K562 (cell line): Measurements from ENCODE around the gene USH1G. TPM values are rescaled to one million over a fixed set of nuclear protein-coding genes. Genes with fewer than 3 reads are reported as not detected.

ENCODE experiments used
- ATAC-seq: fragments of 200-7000 bp; cut with Tn5 transposase; 3 replicates; pipeline ENCODE4 v1.9.1; 2020; ENCODE audit warnings: moderate library complexity
- BruUV-seq: library from RNA; stranded (reverse); fragments of 400-500 nt; replicated peaks from 2 replicates; lab custom pipeline; 2021; lab: Mats Ljungman, UMichigan
- CTCF ChIA-PET: fragments of 300-600 bp; formaldehyde crosslinking; extraction: SDS; loops from one replicate; lab custom pipeline; 2021; ENCODE audit warnings: low intra/inter-chr PET ratio; lab: Yijun Ruan, JAX
- POLR2A ChIA-PET: fragments of 300-600, 350-650 bp; sonication (Branson Sonifier 250); formaldehyde crosslinking; extraction: SDS; loops from one replicate; lab custom pipeline; 2021; ENCODE audit warnings: antibody characterized with exemption, inconsistent platforms; lab: Yijun Ruan, JAX
- DNase-seq, 4 experiments: peaks; one replicate each; pipeline versions ENCODE4 v3.0.0 to v3.0.0-alpha.2; 2011 to 2018; ENCODE audit warnings: low spot score in 3 of 4, mixed read lengths in 3 of 4; ENCODE audit errors: extremely low read depth in 1 of 4
- FAIRE-seq: peaks from 2 replicates; lab custom pipeline; 2011; peaks lifted over from hg19 to GRCh38; lab: Jason Lieb, UNC
- H2AFZ ChIP-seq: 2 replicates; pipeline ENCODE4 v1.6.0; 2011; ENCODE audit warnings: low read depth, low read length, control low read depth, inconsistent platforms
- H3K27ac ChIP-seq: fragments of 200-600 bp; 3 replicates; pipeline ENCODE4 v1.8.0; 2011; ENCODE audit warnings: low read depth, mild to moderate bottlenecking, control low read depth, inconsistent platforms, low read length, moderate library complexity, mixed read lengths; ENCODE audit errors: extremely low read depth
- H3K27me3 ChIP-seq, 2 experiments: fragments of 300-600 bp in 1 of 2; 2 replicates in 1 of 2; 3 replicates in 1 of 2; pipeline versions ENCODE4 v1.6.0 to v1.8.0; 2011; ENCODE audit warnings: inconsistent platforms in 2 of 2, low read length in 2 of 2, mild to moderate bottlenecking in 1 of 2, mixed read lengths in 1 of 2, moderate library complexity in 1 of 2; ENCODE audit not compliant: control insufficient read depth in 2 of 2, insufficient read depth in 2 of 2
- H3K36me3 ChIP-seq: fragments of 300-600 bp; 3 replicates; pipeline ENCODE4 v1.8.0; 2011; ENCODE audit warnings: mild to moderate bottlenecking, low read length, inconsistent platforms; ENCODE audit not compliant: control insufficient read depth, insufficient read depth
- H3K4me1 ChIP-seq, 2 experiments: fragments of 200-600 bp in 1 of 2; replicated peaks in 1 of 2; 2 replicates in 1 of 2; 3 replicates in 1 of 2; pipeline versions ENCODE4 v1.5.1 to v1.8.0; 2011; ENCODE audit warnings: inconsistent platforms in 2 of 2, low read length in 2 of 2, mild to moderate bottlenecking in 1 of 2, mixed read lengths in 1 of 2, moderate library complexity in 1 of 2; ENCODE audit not compliant: control insufficient read depth in 2 of 2, insufficient read depth in 2 of 2
- H3K4me2 ChIP-seq: 2 replicates; pipeline ENCODE4 v1.6.1; 2011; ENCODE audit warnings: low read length, control low read depth, inconsistent platforms, mixed read lengths; ENCODE audit not compliant: insufficient read depth
- H3K4me3 ChIP-seq: fragments of 200-600 bp; sonication (generic), shearing (Covaris generic); 2 replicates; pipeline ENCODE4 v1.5.1; 2016; ENCODE audit warnings: control low read depth, inconsistent platforms
- H3K79me2 ChIP-seq: fragments of 200-600 bp; 3 replicates; pipeline ENCODE4 v1.8.0; 2011; ENCODE audit warnings: low read length, inconsistent platforms; ENCODE audit not compliant: control insufficient read depth, insufficient read depth
- H3K9ac ChIP-seq, 2 experiments: 2 replicates each; pipeline versions ENCODE4 v1.6.0 to v1.6.1; 2011; ENCODE audit warnings: low read depth in 2 of 2, low read length in 2 of 2, control low read depth in 1 of 2, inconsistent platforms in 1 of 2, mild to moderate bottlenecking in 1 of 2, mixed read lengths in 1 of 2; ENCODE audit not compliant: insufficient read depth in 1 of 2
- H3K9me1 ChIP-seq: one replicate; pipeline ENCODE4 v1.6.0; 2011; ENCODE audit warnings: inconsistent platforms, mild to moderate bottlenecking, low read length, moderate library complexity; ENCODE audit not compliant: control insufficient read depth, insufficient read depth
- H3K9me3 ChIP-seq: replicated peaks from 2 replicates; pipeline ENCODE4 v1.5.1; 2011; ENCODE audit warnings: low read depth, low read length, inconsistent platforms; ENCODE audit not compliant: control insufficient read depth, insufficient read depth
- H4K20me1 ChIP-seq: replicated peaks from 2 replicates; pipeline ENCODE4 v1.6.1; 2011; ENCODE audit warnings: low read length, inconsistent platforms, mixed read lengths; ENCODE audit not compliant: control insufficient read depth, insufficient read depth
- ATF1 ChIP-seq, 2 experiments: fragments of 450-650 bp in 1 of 2; IDR thresholded peaks; 2 replicates each; pipeline ENCODE4 v1.6.1; 2016; ENCODE audit warnings: missing compliant biosample characterization in 1 of 2, missing genetic modification characterization in 1 of 2
- FOXP1 ChIP-seq: sonication (generic); formaldehyde crosslinking; IDR thresholded peaks from 2 replicates; pipeline ENCODE4 v1.8.0; 2022; ENCODE audit warnings: mild to moderate bottlenecking, missing genetic modification reagents
- MXI1 ChIP-seq: IDR thresholded peaks from 2 replicates; pipeline ENCODE4 v1.6.1; 2011; ENCODE audit warnings: low read depth, mild to moderate bottlenecking, improper control_type of control experiment, low read length
- POLR2A ChIP-seq: fragments of 450-650 bp; conservative IDR thresholded peaks from 2 replicates; pipeline ENCODE4 v1.6.1; 2016
- PPARD ChIP-seq: fragments of 250-450 bp; sonication (Bioruptor Pico); IDR thresholded peaks from 2 replicates; pipeline ENCODE4 v1.8.0; 2022; ENCODE audit warnings: inconsistent platforms, mild to moderate bottlenecking, moderate library complexity
- PTBP1 ChIP-seq: fragments of 200-400 bp; formaldehyde crosslinking; IDR thresholded peaks from 2 replicates; pipeline ENCODE4 v1.6.1; 2017; ENCODE audit warnings: low read depth, low read length
- SRSF1 ChIP-seq: fragments of 200-400 bp; formaldehyde crosslinking; IDR thresholded peaks from 2 replicates; pipeline ENCODE4 v1.6.1; 2017; ENCODE audit warnings: mild to moderate bottlenecking, low read depth, low read length, moderate library complexity
- TEAD1 ChIP-seq, 2 experiments: fragments of 450-650 bp in 1 of 2; sonication (generic) in 1 of 2; formaldehyde crosslinking; IDR thresholded peaks; 2 replicates each; pipeline versions ENCODE4 v1.4.0 to v1.8.0; 2020 to 2022; ENCODE audit warnings: mild to moderate bottlenecking in 2 of 2, missing genetic modification reagents in 1 of 2
- ZNF764 ChIP-seq: fragments of 250-450 bp; sonication (Bioruptor Pico); IDR thresholded peaks from 2 replicates; pipeline ENCODE4 v1.4.0; 2020; ENCODE audit warnings: low read depth, mild to moderate bottlenecking, moderate library complexity
- WGBS: fragments of 100-300 bp; shearing (Covaris generic); methylation state at CpG from one replicate; pipeline ENCODE4 v1.1.6; 2016; ENCODE audit warnings: low coverage, mixed read lengths; ENCODE audit not compliant: insufficient coverage; ENCODE audit errors: missing lambda C conversion rate; 5-methylcytosine and 5-hydroxymethylcytosine counted together
- in situ Hi-C: fragments of 300-500 bp; cut with MboI; formaldehyde crosslinking; loops from 4 replicates; pipeline ENCODE4 v1.15.0; 2018; ENCODE audit warnings: inconsistent platforms, mixed read lengths
- intact Hi-C: fragments of 100-400 bp; cut with micrococcal nuclease; formaldehyde crosslinking; loops from 2 replicates; pipeline ENCODE4 v1.14.2; 2022
- polyA plus RNA-seq, 8 experiments: library from polyadenylated mRNA; depleted of rRNA in 4 of 8; stranded (reverse) in 5 of 8; unstranded in 3 of 8; fragments of >200 nt; fragmentation: Nextera tagmentation in 2 of 8; fragmentation: Illumina TruSeq in 1 of 8; extraction: Ambion mirVana in 2 of 8; extraction: Trizol in 1 of 8; gene quantifications; 2 replicates each; pipeline versions ENCODE4 v1.2.1 to v1.2.3, GENCODE V29; 2011 to 2014; ENCODE audit warnings: inconsistent platforms in 1 of 8, missing spikeins in 1 of 8
- total RNA-seq, 7 experiments: library from RNA; depleted of rRNA in 6 of 7; stranded (reverse); fragments of >200 nt in 6 of 7; fragmentation: Illumina TruSeq in 2 of 7; extraction: Trizol in 2 of 7; gene quantifications; 2 replicates each; pipeline versions ENCODE4 v1.2.1 to v1.2.3, GENCODE V29; 2011 to 2021; ENCODE audit warnings: low replicate concordance in 1 of 7
- TF ChIP-seq, protein P1 (sequence below): fragments of 150-350 bp; IDR thresholded peaks from 2 replicates; pipeline ENCODE4 v1.6.1; 2014; ENCODE audit warnings: low read depth, mild to moderate bottlenecking, low read length, borderline replicate concordance

The USH1G gene
- total and polyA plus RNA-seq, 9 of the 15 experiments (the other 6 are each of a cell fraction or from before 2014, with no cell fraction given): 0.22 to 1.00 (median 0.64) TPM; not detected in 2

- in situ Hi-C loops: no loop called here
- no peak overlapping the region for H3K27ac ChIP-seq
- H2AFZ ChIP-seq: no peak overlapping the region
- H3K4me3 ChIP-seq: no peak overlapping the region
- no peak for TF ChIP-seq ATF1 (CRISPR knock-in tag; IDR thresholded peaks at IDR 0.05)
- TF ChIP-seq ATF1 (tag; IDR thresholded peaks at IDR 0.05): no peak
- TF ChIP-seq SRSF1: no peak
- TF ChIP-seq TEAD1 (CRISPR knock-in tag; IDR thresholded peaks at IDR 0.05): no peak
- TF ChIP-seq ZNF764: no peak
- no peak for TF ChIP-seq PTBP1
- TF ChIP-seq, protein P1, sequence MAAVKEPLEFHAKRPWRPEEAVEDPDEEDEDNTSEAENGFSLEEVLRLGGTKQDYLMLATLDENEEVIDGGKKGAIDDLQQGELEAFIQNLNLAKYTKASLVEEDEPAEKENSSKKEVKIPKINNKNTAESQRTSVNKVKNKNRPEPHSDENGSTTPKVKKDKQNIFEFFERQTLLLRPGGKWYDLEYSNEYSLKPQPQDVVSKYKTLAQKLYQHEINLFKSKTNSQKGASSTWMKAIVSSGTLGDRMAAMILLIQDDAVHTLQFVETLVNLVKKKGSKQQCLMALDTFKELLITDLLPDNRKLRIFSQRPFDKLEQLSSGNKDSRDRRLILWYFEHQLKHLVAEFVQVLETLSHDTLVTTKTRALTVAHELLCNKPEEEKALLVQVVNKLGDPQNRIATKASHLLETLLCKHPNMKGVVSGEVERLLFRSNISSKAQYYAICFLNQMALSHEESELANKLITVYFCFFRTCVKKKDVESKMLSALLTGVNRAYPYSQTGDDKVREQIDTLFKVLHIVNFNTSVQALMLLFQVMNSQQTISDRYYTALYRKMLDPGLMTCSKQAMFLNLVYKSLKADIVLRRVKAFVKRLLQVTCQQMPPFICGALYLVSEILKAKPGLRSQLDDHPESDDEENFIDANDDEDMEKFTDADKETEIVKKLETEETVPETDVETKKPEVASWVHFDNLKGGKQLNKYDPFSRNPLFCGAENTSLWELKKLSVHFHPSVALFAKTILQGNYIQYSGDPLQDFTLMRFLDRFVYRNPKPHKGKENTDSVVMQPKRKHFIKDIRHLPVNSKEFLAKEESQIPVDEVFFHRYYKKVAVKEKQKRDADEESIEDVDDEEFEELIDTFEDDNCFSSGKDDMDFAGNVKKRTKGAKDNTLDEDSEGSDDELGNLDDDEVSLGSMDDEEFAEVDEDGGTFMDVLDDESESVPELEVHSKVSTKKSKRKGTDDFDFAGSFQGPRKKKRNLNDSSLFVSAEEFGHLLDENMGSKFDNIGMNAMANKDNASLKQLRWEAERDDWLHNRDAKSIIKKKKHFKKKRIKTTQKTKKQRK: no peak
- no peak for TF ChIP-seq PPARD
- TF ChIP-seq POLR2A: no peak
- TF ChIP-seq FOXP1 (CRISPR knock-in tag): no peak
- TF ChIP-seq MXI1: no peak
- CTCF ChIA-PET: no interaction called here
- H3K36me3 ChIP-seq: no peaks in the 10 kb centered on the region
- H3K4me2 ChIP-seq: no peak overlapping the region
- H3K79me2 ChIP-seq: no peaks in the 10 kb centered on the region
- 0 out of 2 replicates have a peak, but pooled peaks cover 4% of the 10 kb centered on the region for H4K20me1 ChIP-seq
- ATAC-seq (no peak), FAIRE-seq (no peak), DNase-seq (no peak)
- BruUV-seq: no TSS peak
- H3K9me3 ChIP-seq: no peaks in the 10 kb centered on the region
- peaks cover 3 to 19% of the 10 kb centered on the region in 2 experiments; a peak in 3 of 5 replicates for H3K4me1 ChIP-seq
- H3K9ac ChIP-seq: peak overlapping the region in 1 of 2 experiments; percentile 7; a peak in 1 of 4 replicates
- H3K27me3 ChIP-seq: 0 out of 5 replicates have a peak, but pooled peaks cover 0 to 4% of the 10 kb centered on the region in 2 experiments
- intact Hi-C loops: no loop called here
- no peaks in the 10 kb centered on the region for H3K9me1 ChIP-seq
- WGBS: 57% methylated on average over 8 of the region's 8 CpGs
- POLR2A ChIA-PET: interaction anchor here (0.6 to 1.5 kb wide), 5 partner anchors 8 to 334 kb away, joined by 3 to 6 read pairs (median 4); no protein-coding TSS in a partner anchor
These were observed 48.2 kb upstream of the USH1G start for GRCh38 chr17:74971069-74971841.
